ENCODE results near the gene ZNF45.

GRCh38 chr19:43957891-43958290 lies 22.8 kb upstream of the ZNF45 start:
- TF ChIP-seq, protein P1, sequence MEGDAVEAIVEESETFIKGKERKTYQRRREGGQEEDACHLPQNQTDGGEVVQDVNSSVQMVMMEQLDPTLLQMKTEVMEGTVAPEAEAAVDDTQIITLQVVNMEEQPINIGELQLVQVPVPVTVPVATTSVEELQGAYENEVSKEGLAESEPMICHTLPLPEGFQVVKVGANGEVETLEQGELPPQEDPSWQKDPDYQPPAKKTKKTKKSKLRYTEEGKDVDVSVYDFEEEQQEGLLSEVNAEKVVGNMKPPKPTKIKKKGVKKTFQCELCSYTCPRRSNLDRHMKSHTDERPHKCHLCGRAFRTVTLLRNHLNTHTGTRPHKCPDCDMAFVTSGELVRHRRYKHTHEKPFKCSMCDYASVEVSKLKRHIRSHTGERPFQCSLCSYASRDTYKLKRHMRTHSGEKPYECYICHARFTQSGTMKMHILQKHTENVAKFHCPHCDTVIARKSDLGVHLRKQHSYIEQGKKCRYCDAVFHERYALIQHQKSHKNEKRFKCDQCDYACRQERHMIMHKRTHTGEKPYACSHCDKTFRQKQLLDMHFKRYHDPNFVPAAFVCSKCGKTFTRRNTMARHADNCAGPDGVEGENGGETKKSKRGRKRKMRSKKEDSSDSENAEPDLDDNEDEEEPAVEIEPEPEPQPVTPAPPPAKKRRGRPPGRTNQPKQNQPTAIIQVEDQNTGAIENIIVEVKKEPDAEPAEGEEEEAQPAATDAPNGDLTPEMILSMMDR (IDR thresholded peaks at IDR 0.05 in 4 of 5, conservative IDR thresholded peaks at IDR 0.05 in 1 of 5), result no peak
- TF ChIP-seq POLR2A (IDR thresholded peaks at IDR 0.05), result no peak
